ENCODE measurements around the gene PIP5K1B. TPM values are rescaled to one million over a fixed set of nuclear protein-coding genes. Genes with fewer than 3 reads are reported as not detected.

The PIP5K1B gene
- total RNA-seq, 1 donor from 2014 or later = 2.1 TPM

GRCh38 chr9:69034071-69034470, 329.0 kb downstream of the PIP5K1B start:
- Histone ChIP-seq H3K9me3 (ENCODE audit: control insufficient read depth in 3 of 3, low read length in 3 of 3) (no peaks in the 10 kb centered on the region), H3K27ac (ENCODE audit: low read depth, low read length) (no peak overlapping the region), H3K36me3 (ENCODE audit: control insufficient read depth in 3 of 3, insufficient read depth in 3 of 3, low read length in 3 of 3) (no peaks in the 10 kb centered on the region), H3K9ac (ENCODE audit: low read depth in 1 of 3, low read length in 3 of 3) (no peak overlapping the region), H3K4me3 (ENCODE audit: low read length in 3 of 3) (no peak overlapping the region), H3K27me3 (ENCODE audit: control insufficient read depth in 3 of 3, insufficient read depth in 3 of 3, low read length in 3 of 3) (no peaks in the 10 kb centered on the region), H3K4me1 (ENCODE audit: control insufficient read depth in 3 of 3, insufficient read depth in 3 of 3, low read length in 3 of 3) (peaks cover 7 to 14% (median 12%) of the 10 kb centered on the region in 3 donors)

- H3K9me3 ChIP-seq (ENCODE audit: control insufficient read depth in 3 of 3, low read length in 3 of 3) = no peaks in the 10 kb centered on the region
- peak within 1 kb of the TSS; percentile 91 to 95 (median 92) for H3K4me3 ChIP-seq (ENCODE audit: low read length in 3 of 3)
- peaks cover 7 to 14% (median 12%) of the 10 kb centered on the region in 3 donors for H3K4me1 ChIP-seq (ENCODE audit: control insufficient read depth in 3 of 3, insufficient read depth in 3 of 3, low read length in 3 of 3)
- H3K9ac ChIP-seq (ENCODE audit: low read depth in 1 of 3, low read length in 3 of 3) = peak within 1 kb of the TSS; percentile 76 to 94 (median 93)
- no peaks in the 10 kb centered on the region for H3K36me3 ChIP-seq (ENCODE audit: control insufficient read depth in 3 of 3, insufficient read depth in 3 of 3, low read length in 3 of 3)
- peak within 1 kb of the TSS; percentile 48 for H3K27ac ChIP-seq (ENCODE audit: low read depth, low read length)
- no peaks in the 10 kb centered on the region for H3K27me3 ChIP-seq (ENCODE audit: control insufficient read depth in 3 of 3, insufficient read depth in 3 of 3, low read length in 3 of 3)
Measured at GRCh38 chr9:69035438-69036308, 330.6 kb downstream of the PIP5K1B start, which contains the start of gene FXN. FXN (plus strand) TSS chr9:69035752; CDS start chr9:69035783, 31 bp downstream.

GRCh38 chr9:69036309-69036708, 331.3 kb downstream of the PIP5K1B start:
- Histone ChIP-seq H3K4me1 (ENCODE audit: control insufficient read depth in 3 of 3, insufficient read depth in 3 of 3, low read length in 3 of 3) (peaks cover 7 to 18% (median 12%) of the 10 kb centered on the region in 3 donors), H3K36me3 (ENCODE audit: control insufficient read depth in 3 of 3, insufficient read depth in 3 of 3, low read length in 3 of 3) (no peaks in the 10 kb centered on the region), H3K4me3 (ENCODE audit: low read length in 3 of 3) (peak overlapping the region; percentile 91 to 95 (median 92)), H3K9me3 (ENCODE audit: control insufficient read depth in 3 of 3, low read length in 3 of 3) (no peaks in the 10 kb centered on the region), H3K9ac (ENCODE audit: low read depth in 1 of 3, low read length in 3 of 3) (peak overlapping the region; percentile 76 to 94 (median 93)), H3K27me3 (ENCODE audit: control insufficient read depth in 3 of 3, insufficient read depth in 3 of 3, low read length in 3 of 3) (no peaks in the 10 kb centered on the region), H3K27ac (ENCODE audit: low read depth, low read length) (peak overlapping the region; percentile 48)

GRCh38 chr9:69036799-69037198, 331.8 kb downstream of the PIP5K1B start:
- Histone ChIP-seq H3K9me3 (ENCODE audit: control insufficient read depth in 3 of 3, low read length in 3 of 3) (no peaks in the 10 kb centered on the region), H3K9ac (ENCODE audit: low read depth in 1 of 3, low read length in 3 of 3) (peak overlapping the region; percentile 76 to 94 (median 93)), H3K36me3 (ENCODE audit: control insufficient read depth in 3 of 3, insufficient read depth in 3 of 3, low read length in 3 of 3) (no peaks in the 10 kb centered on the region), H3K4me1 (ENCODE audit: control insufficient read depth in 3 of 3, insufficient read depth in 3 of 3, low read length in 3 of 3) (peaks cover 7 to 20% (median 12%) of the 10 kb centered on the region in 3 donors), H3K27me3 (ENCODE audit: control insufficient read depth in 3 of 3, insufficient read depth in 3 of 3, low read length in 3 of 3) (no peaks in the 10 kb centered on the region), H3K4me3 (ENCODE audit: low read length in 3 of 3) (peak overlapping the region; percentile 91 to 95 (median 92)), H3K27ac (ENCODE audit: low read depth, low read length) (no peak overlapping the region)

- no peaks in the 10 kb centered on the region for H3K27me3 ChIP-seq (ENCODE audit: control insufficient read depth in 3 of 3, insufficient read depth in 3 of 3, low read length in 3 of 3)
- no peak overlapping the region for H3K27ac ChIP-seq (ENCODE audit: low read depth, low read length)
- no peaks in the 10 kb centered on the region for H3K36me3 ChIP-seq (ENCODE audit: control insufficient read depth in 3 of 3, insufficient read depth in 3 of 3, low read length in 3 of 3)
- no peaks in the 10 kb centered on the region for H3K9me3 ChIP-seq (ENCODE audit: control insufficient read depth in 3 of 3, low read length in 3 of 3)
- H3K9ac ChIP-seq (ENCODE audit: low read depth in 1 of 3, low read length in 3 of 3) = no peak overlapping the region
- peaks cover 11 to 23% (median 16%) of the 10 kb centered on the region in 3 donors for H3K4me1 ChIP-seq (ENCODE audit: control insufficient read depth in 3 of 3, insufficient read depth in 3 of 3, low read length in 3 of 3)
- no peak overlapping the region for H3K4me3 ChIP-seq (ENCODE audit: low read length in 3 of 3)
Measured at GRCh38 chr9:69040646-69041045, 335.6 kb downstream of the PIP5K1B start.

GRCh38 chr9:69044240-69045219, 339.5 kb downstream of the PIP5K1B start:
- H3K4me1 ChIP-seq (ENCODE audit: control insufficient read depth in 3 of 3, insufficient read depth in 3 of 3, low read length in 3 of 3) = peaks cover 7 to 14% (median 7%) of the 10 kb centered on the region in 3 donors
- H3K27me3 ChIP-seq (ENCODE audit: control insufficient read depth in 3 of 3, insufficient read depth in 3 of 3, low read length in 3 of 3) = no peaks in the 10 kb centered on the region
- no peak overlapping the region for H3K27ac ChIP-seq (ENCODE audit: low read depth, low read length)
- peak overlapping the region in 1 of 3 donors; percentile 57 for H3K9ac ChIP-seq (ENCODE audit: low read depth in 1 of 3, low read length in 3 of 3)
- no peak overlapping the region for H3K4me3 ChIP-seq (ENCODE audit: low read length in 3 of 3)
- H3K36me3 ChIP-seq (ENCODE audit: control insufficient read depth in 3 of 3, insufficient read depth in 3 of 3, low read length in 3 of 3) = peaks cover 15 to 26% (median 19%) of the 10 kb centered on the region in 3 donors
- H3K9me3 ChIP-seq (ENCODE audit: control insufficient read depth in 3 of 3, low read length in 3 of 3) = no peaks in the 10 kb centered on the region

GRCh38 chr9:69045821-69046220, 340.8 kb downstream of the PIP5K1B start:
- peaks cover 15 to 26% (median 19%) of the 10 kb centered on the region in 3 donors for H3K36me3 ChIP-seq (ENCODE audit: control insufficient read depth in 3 of 3, insufficient read depth in 3 of 3, low read length in 3 of 3)
- H3K4me3 ChIP-seq (ENCODE audit: low read length in 3 of 3) = no peak overlapping the region
- no peak overlapping the region for H3K9ac ChIP-seq (ENCODE audit: low read depth in 1 of 3, low read length in 3 of 3)
- no peaks in the 10 kb centered on the region for H3K27me3 ChIP-seq (ENCODE audit: control insufficient read depth in 3 of 3, insufficient read depth in 3 of 3, low read length in 3 of 3)
- H3K9me3 ChIP-seq (ENCODE audit: control insufficient read depth in 3 of 3, low read length in 3 of 3) = no peaks in the 10 kb centered on the region
- peaks cover 7 to 14% (median 7%) of the 10 kb centered on the region in 3 donors for H3K4me1 ChIP-seq (ENCODE audit: control insufficient read depth in 3 of 3, insufficient read depth in 3 of 3, low read length in 3 of 3)
- H3K27ac ChIP-seq (ENCODE audit: low read depth, low read length) = no peak overlapping the region

- H3K9ac ChIP-seq (ENCODE audit: low read depth in 1 of 3, low read length in 3 of 3) = no peak overlapping the region
- H3K27ac ChIP-seq (ENCODE audit: low read depth, low read length) = no peak overlapping the region
Measured at GRCh38 chr9:69046723-69047122, 341.7 kb downstream of the PIP5K1B start.

GRCh38 chr9:69047371-69047770, 342.3 kb downstream of the PIP5K1B start:
- Histone ChIP-seq H3K4me1 (ENCODE audit: control insufficient read depth in 3 of 3, insufficient read depth in 3 of 3, low read length in 3 of 3) (peaks cover 7% of the 10 kb centered on the region in 3 donors), H3K9me3 (ENCODE audit: control insufficient read depth in 3 of 3, low read length in 3 of 3) (no peaks in the 10 kb centered on the region), H3K27ac (ENCODE audit: low read depth, low read length) (no peak overlapping the region), H3K36me3 (ENCODE audit: control insufficient read depth in 3 of 3, insufficient read depth in 3 of 3, low read length in 3 of 3) (peaks cover 15 to 26% (median 19%) of the 10 kb centered on the region in 3 donors), H3K9ac (ENCODE audit: low read depth in 1 of 3, low read length in 3 of 3) (no peak overlapping the region), H3K27me3 (ENCODE audit: control insufficient read depth in 3 of 3, insufficient read depth in 3 of 3, low read length in 3 of 3) (no peaks in the 10 kb centered on the region), H3K4me3 (ENCODE audit: low read length in 3 of 3) (no peak overlapping the region)

More at GRCh38 chr9:69046723-69047122, 341.7 kb downstream of the PIP5K1B start:
- H3K4me1 ChIP-seq (ENCODE audit: control insufficient read depth in 3 of 3, insufficient read depth in 3 of 3, low read length in 3 of 3) = peaks cover 7% of the 10 kb centered on the region in 3 donors
- H3K27me3 ChIP-seq (ENCODE audit: control insufficient read depth in 3 of 3, insufficient read depth in 3 of 3, low read length in 3 of 3) = no peaks in the 10 kb centered on the region
- H3K36me3 ChIP-seq (ENCODE audit: control insufficient read depth in 3 of 3, insufficient read depth in 3 of 3, low read length in 3 of 3) = peaks cover 15 to 26% (median 19%) of the 10 kb centered on the region in 3 donors
- H3K9me3 ChIP-seq (ENCODE audit: control insufficient read depth in 3 of 3, low read length in 3 of 3) = no peaks in the 10 kb centered on the region
- H3K4me3 ChIP-seq (ENCODE audit: low read length in 3 of 3) = no peak overlapping the region

Measured in skeletal muscle tissue (tissue), 4 donors.